Fibroblast of villous mesenchyme (primary cell): ENCODE data around the gene CACNA1D. TPM values are rescaled to one million over a fixed set of nuclear protein-coding genes. Genes with fewer than 3 reads are reported as not detected.

ENCODE experiments used
- DNase-seq: peaks from one replicate; pipeline ENCODE4 v3.0.0-alpha.2; 2010; ENCODE audit warnings: low read depth
- H3K4me3 ChIP-seq: 2 replicates; pipeline ENCODE4 v1.5.1; 2011; ENCODE audit warnings: low read depth, mild to moderate bottlenecking, low read length
- total RNA-seq: library from RNA; depleted of rRNA; stranded (reverse); fragments of >200 nt; gene quantifications from 2 replicates; pipeline ENCODE4 v1.2.3, GENCODE V29; 2012
- TF ChIP-seq, protein P1 (sequence below): IDR thresholded peaks from 2 replicates; pipeline ENCODE4 v1.5.1; 2012; ENCODE audit warnings: low read depth, mild to moderate bottlenecking, low read length; ENCODE audit not compliant: insufficient read depth

Gene CACNA1D
- total RNA-seq, 1 donor, result not detected

DNA sequence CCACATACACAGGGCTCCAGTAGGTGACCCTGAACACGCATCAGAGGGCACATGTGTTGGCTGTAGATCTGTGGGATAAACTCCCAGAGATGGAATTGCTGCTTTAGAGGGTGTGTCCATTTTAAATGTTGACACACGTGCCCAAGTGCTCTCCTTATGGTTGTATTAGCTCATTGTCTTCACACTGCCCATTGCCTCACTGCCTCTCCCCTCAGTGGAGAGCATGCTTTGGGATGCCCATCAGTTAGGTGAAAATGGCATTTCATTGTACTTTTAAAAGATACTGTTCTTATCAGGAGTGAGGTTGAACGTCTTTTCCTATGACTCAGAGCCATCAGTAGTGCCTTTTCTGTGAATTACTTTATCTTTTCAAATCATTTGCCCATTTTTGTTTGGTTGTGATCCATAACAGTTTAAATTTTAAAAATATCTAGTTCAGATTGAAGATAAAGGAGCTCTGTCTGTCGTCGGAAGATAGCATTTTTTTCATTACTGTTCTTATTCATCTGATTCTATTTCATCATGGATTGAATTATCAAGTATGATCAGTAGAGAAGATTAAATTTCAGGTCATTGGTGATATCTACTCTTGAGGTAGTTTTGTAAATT is 231.1 kb downstream of the CACNA1D start:
- TF ChIP-seq, protein P1, sequence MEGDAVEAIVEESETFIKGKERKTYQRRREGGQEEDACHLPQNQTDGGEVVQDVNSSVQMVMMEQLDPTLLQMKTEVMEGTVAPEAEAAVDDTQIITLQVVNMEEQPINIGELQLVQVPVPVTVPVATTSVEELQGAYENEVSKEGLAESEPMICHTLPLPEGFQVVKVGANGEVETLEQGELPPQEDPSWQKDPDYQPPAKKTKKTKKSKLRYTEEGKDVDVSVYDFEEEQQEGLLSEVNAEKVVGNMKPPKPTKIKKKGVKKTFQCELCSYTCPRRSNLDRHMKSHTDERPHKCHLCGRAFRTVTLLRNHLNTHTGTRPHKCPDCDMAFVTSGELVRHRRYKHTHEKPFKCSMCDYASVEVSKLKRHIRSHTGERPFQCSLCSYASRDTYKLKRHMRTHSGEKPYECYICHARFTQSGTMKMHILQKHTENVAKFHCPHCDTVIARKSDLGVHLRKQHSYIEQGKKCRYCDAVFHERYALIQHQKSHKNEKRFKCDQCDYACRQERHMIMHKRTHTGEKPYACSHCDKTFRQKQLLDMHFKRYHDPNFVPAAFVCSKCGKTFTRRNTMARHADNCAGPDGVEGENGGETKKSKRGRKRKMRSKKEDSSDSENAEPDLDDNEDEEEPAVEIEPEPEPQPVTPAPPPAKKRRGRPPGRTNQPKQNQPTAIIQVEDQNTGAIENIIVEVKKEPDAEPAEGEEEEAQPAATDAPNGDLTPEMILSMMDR, result no peak
- no peak overlapping the region for H3K4me3 ChIP-seq
- no peak for DNase-seq

DNA sequence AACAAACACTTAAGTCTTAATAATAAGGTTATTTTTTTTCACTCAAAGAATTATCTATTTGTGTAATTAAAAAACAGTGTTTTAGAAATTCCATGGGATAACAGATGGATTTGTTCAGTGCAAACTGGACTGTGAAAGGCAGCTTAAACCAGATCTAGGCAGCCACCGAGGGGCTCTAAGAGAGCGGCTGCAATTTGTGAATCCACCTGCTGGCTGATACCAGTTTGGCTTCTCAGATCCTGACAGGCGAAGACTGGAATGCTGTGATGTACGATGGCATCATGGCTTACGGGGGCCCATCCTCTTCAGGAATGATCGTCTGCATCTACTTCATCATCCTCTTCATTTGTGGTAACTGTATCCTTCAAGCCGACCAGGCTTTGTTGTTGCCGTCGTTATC is 232.2 kb downstream of the CACNA1D start:
- no peak for DNase-seq
- H3K4me3 ChIP-seq, result no peak overlapping the region
- TF ChIP-seq, protein P1, result no peak

DNA sequence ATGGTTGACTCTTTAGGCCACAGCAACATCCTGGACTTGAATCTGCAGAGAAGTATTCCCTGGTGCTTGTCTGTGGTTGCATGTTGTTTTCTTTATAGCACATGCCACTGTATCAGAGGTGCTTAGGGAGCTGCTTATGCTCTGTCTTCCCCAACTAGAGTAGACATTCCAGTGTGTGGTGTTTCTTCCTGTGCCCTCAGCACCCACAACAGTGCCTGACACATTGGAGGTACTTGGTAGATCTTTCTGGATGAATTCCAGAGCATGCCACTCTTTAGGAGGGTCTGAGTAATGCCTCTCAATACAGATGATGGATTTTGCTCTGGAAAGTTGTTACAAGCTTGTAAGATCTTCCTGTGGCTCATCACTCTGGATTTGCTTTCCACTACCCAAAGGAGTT is 234.2 kb downstream of the CACNA1D start:
- no peak for DNase-seq
- TF ChIP-seq, protein P1, result no peak

DNA sequence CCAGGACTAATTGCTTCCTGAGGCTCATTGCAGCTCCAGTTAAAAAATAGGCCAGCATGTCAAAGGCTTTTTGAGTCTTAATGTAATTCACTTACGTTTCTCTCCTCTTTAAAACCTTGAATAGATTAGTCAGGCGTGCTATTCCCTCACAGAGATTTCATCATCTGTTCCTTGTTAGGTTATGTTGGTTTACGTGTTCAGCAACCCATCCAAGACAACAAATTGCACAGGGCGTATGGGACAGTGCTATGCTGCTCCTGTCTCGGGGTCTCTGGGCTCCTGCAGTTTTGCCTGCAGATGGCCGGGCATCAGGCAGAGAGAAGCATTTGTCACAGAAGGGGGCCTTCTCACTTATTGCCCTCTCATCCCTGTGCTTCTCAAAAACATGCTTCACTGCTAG is 234.7 kb downstream of the CACNA1D start:
- TF ChIP-seq, protein P1, result no peak
- DNase-seq, result no peak

More for the DNA sequence above, 234.2 kb downstream of the CACNA1D start:
- H3K4me3 ChIP-seq, result no peak overlapping the region

DNA sequence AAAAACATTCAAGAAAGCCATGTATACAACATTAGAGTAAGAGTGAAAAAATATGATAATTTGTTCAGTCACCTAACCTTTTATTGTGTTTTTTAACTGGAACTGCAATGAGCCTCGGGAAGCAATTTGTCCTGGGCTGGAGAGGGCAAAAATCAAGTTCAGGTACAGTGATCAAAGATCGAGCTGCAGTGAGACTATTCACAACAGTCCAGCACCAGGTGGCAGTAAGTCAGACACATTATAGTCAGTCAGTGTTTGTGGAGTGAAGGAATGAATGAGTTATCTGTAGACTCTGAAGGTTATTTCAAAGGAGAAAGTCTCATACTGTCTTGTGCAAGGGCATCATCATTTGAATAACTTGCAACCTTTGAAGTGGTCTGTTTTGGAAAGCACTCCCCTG is 235.2 kb downstream of the CACNA1D start:
- H3K4me3 ChIP-seq, result no peak overlapping the region
- DNase-seq, result no peak
- TF ChIP-seq, protein P1, result no peak

More for the DNA sequence above, 234.7 kb downstream of the CACNA1D start:
- no peak overlapping the region for H3K4me3 ChIP-seq

DNA sequence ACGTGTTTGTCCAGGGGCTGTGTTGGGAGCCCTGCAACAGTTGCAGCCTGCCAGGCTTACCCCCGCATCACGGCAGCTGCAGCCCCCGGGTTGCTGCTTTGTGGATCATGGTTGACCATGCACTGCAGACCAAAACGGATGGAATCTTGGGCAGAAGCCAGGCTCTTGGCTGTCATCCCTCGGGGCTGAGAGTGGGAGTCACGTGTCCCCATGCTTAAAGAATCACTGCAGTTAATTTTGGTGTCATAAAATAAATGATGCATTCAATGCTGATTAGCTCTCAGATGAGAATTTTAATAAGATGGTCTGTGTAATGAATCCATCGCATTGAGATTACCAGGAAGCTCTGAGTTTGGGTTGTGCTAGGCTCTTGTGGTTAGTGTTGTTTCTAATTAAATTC is 236.2 kb downstream of the CACNA1D start:
- H3K4me3 ChIP-seq, result no peak overlapping the region
- DNase-seq, result peak; percentile 3
- TF ChIP-seq, protein P1, result no peak

DNA sequence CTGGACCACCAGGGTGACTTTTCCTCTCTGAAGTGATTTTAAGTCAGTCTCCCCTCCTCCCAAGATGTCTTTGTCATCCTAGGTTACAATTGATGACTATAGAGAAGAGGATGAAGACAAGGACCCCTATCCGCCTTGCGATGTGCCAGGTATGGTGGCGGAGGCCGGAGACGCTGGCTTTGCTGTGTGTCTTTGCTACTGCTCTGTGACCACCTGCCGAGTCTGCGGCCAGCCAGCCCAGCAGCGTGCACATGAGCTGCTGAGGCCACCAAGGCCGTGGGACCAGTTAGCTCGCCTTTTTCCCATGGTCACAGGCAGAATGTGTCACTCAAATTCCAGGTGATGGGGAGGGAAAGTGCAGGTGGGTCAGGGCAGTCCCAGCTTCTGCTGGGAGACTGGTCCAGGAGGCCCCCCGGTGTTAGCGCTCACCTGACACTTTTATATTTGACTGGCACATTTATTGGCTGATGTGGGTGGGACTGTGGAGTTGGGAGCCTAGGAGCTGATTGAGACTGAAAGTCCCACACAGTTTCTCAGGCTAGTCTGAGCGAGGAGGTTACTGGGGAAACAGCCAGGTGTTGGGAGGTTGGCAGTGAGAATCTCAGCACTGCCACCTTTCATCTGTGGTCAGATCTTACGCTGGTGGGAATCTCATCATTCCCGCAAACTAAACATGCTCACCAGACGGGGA is 237.7 kb downstream of the CACNA1D start:
- no peak for DNase-seq
- no peak overlapping the region for H3K4me3 ChIP-seq
- TF ChIP-seq, protein P1, result no peak
